AG04450 (cell line): ENCODE data around the gene FRS3. TPM values are rescaled to one million over a fixed set of nuclear protein-coding genes. Genes with fewer than 3 reads are reported as not detected.
A peak's percentile ranks its signal among the peaks of the same experiment; 100 is the strongest.

ENCODE experiments used
- CTCF ChIA-PET: fragments of 300-600, 350-600 bp; formaldehyde crosslinking; extraction: SDS; loops from one replicate; lab custom pipeline; 2022; ENCODE audit warnings: antibody characterized with exemption, inconsistent platforms; lab: Charles Lee
- POLR2A ChIA-PET: fragments of 350-600 bp; formaldehyde crosslinking; extraction: SDS; loops from one replicate; lab custom pipeline; 2021; ENCODE audit warnings: antibody characterized with exemption, inconsistent platforms; lab: Yijun Ruan, JAX
- DNase-seq: peaks from one replicate; pipeline ENCODE4 v3.0.0-alpha.2; 2011; ENCODE audit warnings: low read depth, low spot score
- H3K27ac ChIP-seq: one replicate; pipeline ENCODE4 v1.5.1; 2012; ENCODE audit warnings: low read depth, low read length, control low read depth
- H3K27me3 ChIP-seq: one replicate; pipeline ENCODE4 v1.6.0; 2012; ENCODE audit warnings: low read length; ENCODE audit not compliant: control insufficient read depth, insufficient read depth
- H3K4me3 ChIP-seq: 2 replicates; pipeline ENCODE4 v1.5.1; 2011; ENCODE audit warnings: mild to moderate bottlenecking, low read depth, low read length, control low read depth
- H3K9me3 ChIP-seq: 2 replicates; pipeline ENCODE4 v1.5.1; 2012; ENCODE audit warnings: low read length; ENCODE audit not compliant: control insufficient read depth, insufficient read depth
- CTCF ChIP-seq: IDR thresholded peaks from 2 replicates; pipeline ENCODE4 v1.5.1; 2011; ENCODE audit warnings: low read depth, low read length, control low read depth, inconsistent platforms
- polyA plus RNA-seq: library from polyadenylated mRNA; depleted of rRNA; stranded (reverse); fragments of >200 nt; gene quantifications from 2 replicates; pipeline ENCODE4 v1.2.3, GENCODE V29; 2011

Gene FRS3
- polyA plus RNA-seq, 1 experiment: 2.2 TPM

GRCh38 chr6:41724586-41725501 is 54.9 kb downstream of the FRS3 start:
- no peak for TF ChIP-seq CTCF
- Histone ChIP-seq H3K9me3 (no peaks in the 10 kb centered on the region; the same call in 1 of the 2 replicates), H3K27me3 (no peaks in the 10 kb centered on the region), H3K4me3 (no peak overlapping the region), H3K27ac (no peak overlapping the region)
- CTCF ChIA-PET: no interaction called here
- POLR2A ChIA-PET: interaction anchor here (3.0 kb wide), 1 partner anchor 9 kb away, joined by 13 read pairs; no protein-coding TSS in a partner anchor
- DNase-seq: no peak

- no peaks in the 10 kb centered on the region for H3K27me3 ChIP-seq
- no peak overlapping the region for H3K27ac ChIP-seq
- POLR2A ChIA-PET: interaction anchor here (3.0 kb wide), 1 partner anchor 10 kb away, joined by 13 read pairs; no protein-coding TSS in a partner anchor
Measured at GRCh38 chr6:41724228-41724580, 55.5 kb downstream of the FRS3 start.

GRCh38 chr6:41723530-41724227 is 56.0 kb downstream of the FRS3 start:
- DNase-seq: peak; percentile 65
- no peaks in the 10 kb centered on the region; the same call in 1 of the 2 replicates for H3K9me3 ChIP-seq
- CTCF ChIA-PET: interaction anchor here (0.7 to 1.9 kb wide), 3 partner anchors 18 to 63 kb away, joined by 3 to 13 read pairs (median 3); no protein-coding TSS in a partner anchor
- POLR2A ChIA-PET: interaction anchor here (1.1 to 3.0 kb wide), 2 partner anchors 10 to 11 kb away, joined by 3 to 13 read pairs; no protein-coding TSS in a partner anchor
- H3K4me3 ChIP-seq: peak overlapping the region; percentile 40
- TF ChIP-seq CTCF: no peak
- no peaks in the 10 kb centered on the region for H3K27me3 ChIP-seq
- H3K27ac ChIP-seq: peak overlapping the region; percentile 87

More at GRCh38 chr6:41724228-41724580, 55.5 kb downstream of the FRS3 start:
- no peak overlapping the region for H3K4me3 ChIP-seq
- DNase-seq: no peak
- no peak for TF ChIP-seq CTCF
- CTCF ChIA-PET: no interaction called here
- H3K9me3 ChIP-seq: no peaks in the 10 kb centered on the region; the same call in 1 of the 2 replicates

GRCh38 chr6:41722969-41723529 is 56.7 kb downstream of the FRS3 start:
- POLR2A ChIA-PET: interaction anchor here (1.1 to 3.0 kb wide), 2 partner anchors 10 to 11 kb away, joined by 3 to 13 read pairs; no protein-coding TSS in a partner anchor
- H3K27ac ChIP-seq: peak overlapping the region; percentile 87
- DNase-seq: no peak
- no peak for TF ChIP-seq CTCF
- no peaks in the 10 kb centered on the region for H3K27me3 ChIP-seq
- CTCF ChIA-PET: interaction anchor here (0.5 to 1.9 kb wide), 6 partner anchors 8 to 63 kb away, joined by 3 to 13 read pairs (median 3); no protein-coding TSS in a partner anchor
- H3K9me3 ChIP-seq: no peaks in the 10 kb centered on the region; the same call in 1 of the 2 replicates
- H3K4me3 ChIP-seq: peak overlapping the region; percentile 40
